CD14-positive monocyte (primary cell): ENCODE data around the gene STMN3. TPM values are rescaled to one million over a fixed set of nuclear protein-coding genes. Genes with fewer than 3 reads are reported as not detected.

Experiments
- DNase-seq, 3 donors: peaks; one replicate each; pipeline ENCODE4 v3.0.0-alpha.2; 2011 to 2022
- H2AFZ ChIP-seq: 2 replicates; pipeline ENCODE4 v1.6.0; 2012; ENCODE audit warnings: mild to moderate bottlenecking, low read depth, low read length, inconsistent platforms; ENCODE audit not compliant: insufficient read depth, poor library complexity, severe bottlenecking
- H3K27ac ChIP-seq, 2 donors: 1 replicate in 1 of 2; 2 replicates in 1 of 2; pipeline ENCODE4 v1.5.1; 2012 to 2013; ENCODE audit warnings: low read length in 2 of 2, control low read depth in 1 of 2, inconsistent platforms in 1 of 2, low read depth in 1 of 2, mild to moderate bottlenecking in 1 of 2
- H3K27me3 ChIP-seq, 2 donors: one replicate each; pipeline versions ENCODE4 v1.6.0 to v1.6.1; 2011 to 2013; ENCODE audit warnings: low read length in 2 of 2; ENCODE audit not compliant: control insufficient read depth in 2 of 2, insufficient read depth in 2 of 2
- H3K36me3 ChIP-seq, 2 donors: replicated peaks in 1 of 2; 1 replicate in 1 of 2; 2 replicates in 1 of 2; pipeline versions ENCODE4 v1.5.1 to v1.6.1; 2012 to 2013; ENCODE audit warnings: low read length in 2 of 2, control low read depth in 1 of 2, inconsistent platforms in 1 of 2, mild to moderate bottlenecking in 1 of 2; ENCODE audit not compliant: insufficient read depth in 2 of 2, control insufficient read depth in 1 of 2
- H3K4me1 ChIP-seq, 2 donors: 1 replicate in 1 of 2; 2 replicates in 1 of 2; pipeline versions ENCODE4 v1.5.1 to v1.6.1; 2012 to 2013; ENCODE audit warnings: low read length in 2 of 2, control low read depth in 1 of 2, inconsistent platforms in 1 of 2, mild to moderate bottlenecking in 1 of 2, moderate library complexity in 1 of 2; ENCODE audit not compliant: insufficient read depth in 2 of 2, control insufficient read depth in 1 of 2
- H3K4me2 ChIP-seq: replicated peaks from 2 replicates; pipeline ENCODE3; 2012; ENCODE audit warnings: low read length, moderate library complexity, mild to moderate bottlenecking; ENCODE audit not compliant: poor library complexity, severe bottlenecking; ENCODE audit errors: extremely low read depth
- H3K4me3 ChIP-seq, 3 experiments: fragments of 200-600 bp in 1 of 3; sonication (generic) in 1 of 3; replicated peaks in 1 of 3; 1 replicate in 2 of 3; 2 replicates in 1 of 3; pipeline ENCODE4 v1.5.1; 2011 to 2013; ENCODE audit warnings: low read length in 3 of 3, mild to moderate bottlenecking in 3 of 3, control low read depth in 2 of 3, low read depth in 2 of 3, inconsistent platforms in 1 of 3, moderate library complexity in 1 of 3
- H3K79me2 ChIP-seq: 2 replicates; pipeline ENCODE4 v1.6.0; 2012; ENCODE audit warnings: mild to moderate bottlenecking, control low read depth, inconsistent platforms, low read length, moderate library complexity; ENCODE audit not compliant: insufficient read depth
- H3K9ac ChIP-seq: 2 replicates; pipeline ENCODE4 v1.6.0; 2017; ENCODE audit warnings: low read length, mild to moderate bottlenecking; ENCODE audit not compliant: insufficient read depth, poor library complexity, severe bottlenecking
- H3K9me3 ChIP-seq, 2 donors: replicated peaks in 1 of 2; 1 replicate in 1 of 2; 2 replicates in 1 of 2; pipeline versions ENCODE4 v1.5.1 to v1.6.1; 2012 to 2013; ENCODE audit warnings: low read length in 2 of 2, control low read depth in 1 of 2; ENCODE audit not compliant: control insufficient read depth in 1 of 2, insufficient read depth in 1 of 2
- H4K20me1 ChIP-seq: 2 replicates; pipeline ENCODE4 v1.6.0; 2012; ENCODE audit warnings: mild to moderate bottlenecking, low read length, control low read depth, moderate library complexity; ENCODE audit not compliant: insufficient read depth
- H3K27ac Mint-ChIP-seq, 7 donors: one replicate each; pipeline ENCODE4 v1.8.0; 2020; ENCODE audit warnings: mild to moderate bottlenecking in 7 of 7, mixed read lengths in 7 of 7, moderate library complexity in 6 of 7, inconsistent platforms in 2 of 7
- H3K27me3 Mint-ChIP-seq, 3 donors: one replicate each; pipeline ENCODE4 v1.8.0; 2021 to 2022; ENCODE audit warnings: low read depth in 3 of 3, mild to moderate bottlenecking in 3 of 3, mixed read lengths in 3 of 3, moderate library complexity in 3 of 3, inconsistent platforms in 1 of 3
- H3K36me3 Mint-ChIP-seq, 2 donors: one replicate each; pipeline ENCODE4 v1.8.0; 2020; ENCODE audit warnings: mixed read lengths in 2 of 2, inconsistent platforms in 1 of 2, mild to moderate bottlenecking in 1 of 2
- H3K4me1 Mint-ChIP-seq: one replicate; pipeline ENCODE4 v1.8.0; 2020; ENCODE audit warnings: mild to moderate bottlenecking, mixed read lengths
- H3K4me3 Mint-ChIP-seq, 2 donors: one replicate each; pipeline ENCODE4 v1.8.0; 2020; ENCODE audit warnings: mild to moderate bottlenecking in 2 of 2, mixed read lengths in 2 of 2, moderate library complexity in 1 of 2
- H3K9me3 Mint-ChIP-seq, 7 donors: one replicate each; pipeline ENCODE4 v1.8.0; 2020 to 2022; ENCODE audit warnings: mixed read lengths in 7 of 7, mild to moderate bottlenecking in 6 of 7, moderate library complexity in 6 of 7, inconsistent platforms in 2 of 7
- WGBS: methylation state at CpG from one replicate; pipeline ENCODE4 v1.1.5; 2013; ENCODE audit warnings: missing lambda C conversion rate; ENCODE audit not compliant: insufficient coverage; 5-methylcytosine and 5-hydroxymethylcytosine counted together
- intact Hi-C, 2 donors: fragments of 100-400 bp; cut with micrococcal nuclease; formaldehyde crosslinking; loops; one replicate each; pipeline versions ENCODE4 v1.15.0 to v1.15.1; 2023
- polyA plus RNA-seq, 3 donors: library from polyadenylated mRNA; depleted of rRNA in 1 of 3; unstranded in 2 of 3; stranded (reverse) in 1 of 3; fragments of 300-500 nt in 2 of 3; fragments of >200 nt in 1 of 3; fragmentation: Illumina TruSeq in 2 of 3; gene quantifications; 1 replicate in 2 of 3; 2 replicates in 1 of 3; pipeline ENCODE4 v1.2.3, GENCODE V29; 2012 to 2021
- TF ChIP-seq, protein P1 (sequence below): fragments of 200-600 bp; IDR thresholded peaks from one replicate; pipeline ENCODE4 v1.8.0; 2022; ENCODE audit warnings: antibody characterized with exemption, mild to moderate bottlenecking

Gene STMN3
- polyA plus RNA-seq, 3 donors: 0.10 to 8.1 (median 0.15) TPM

DNA sequence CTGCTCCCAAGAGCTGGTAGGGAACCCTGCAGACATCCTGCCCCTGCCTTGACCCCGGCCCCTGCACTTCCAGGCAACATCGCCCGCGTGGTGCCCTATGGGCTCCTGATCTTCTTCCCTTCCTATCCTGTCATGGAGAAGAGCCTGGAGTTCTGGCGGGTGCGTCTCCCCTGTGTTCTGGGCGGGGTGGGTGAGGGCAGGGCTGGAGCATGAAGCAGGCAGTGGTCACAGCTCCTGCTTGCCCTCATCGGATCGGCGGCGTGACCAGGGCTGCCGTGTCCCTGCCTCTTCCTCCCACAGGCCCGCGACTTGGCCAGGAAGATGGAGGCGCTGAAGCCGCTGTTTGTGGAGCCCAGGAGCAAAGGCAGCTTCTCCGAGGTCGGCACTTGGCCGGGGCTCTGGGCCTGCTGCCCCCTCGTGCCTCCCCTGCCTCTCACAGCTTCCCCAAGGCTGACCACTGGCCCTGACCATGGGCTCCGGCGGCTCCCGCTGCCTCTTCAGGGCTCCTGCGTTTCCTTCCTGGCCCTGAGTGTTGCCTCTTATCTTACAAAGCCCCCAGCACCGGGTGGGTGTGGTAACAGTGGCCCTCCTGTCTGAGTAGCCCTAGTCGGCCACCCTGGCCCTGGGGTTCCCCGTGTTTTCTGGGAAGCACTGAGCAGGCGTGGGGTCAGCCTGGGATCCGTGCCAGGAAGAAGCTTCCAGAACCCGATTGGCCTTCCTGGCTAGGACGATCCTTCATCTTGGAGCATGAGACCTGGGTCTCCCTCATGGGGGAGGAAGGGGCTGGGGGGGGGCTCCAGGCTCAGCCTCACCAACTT is 35.2 kb upstream of the STMN3 start:
- intact Hi-C loops: no loop called here
- DNase-seq: no peak
- Mint-ChIP-seq H3K4me3 (no peak overlapping the region), H3K27me3 (peaks cover 0 to 3% (median 0%) of the 10 kb centered on the region in 3 donors), H3K9me3 (peaks cover 0 to 2% (median 0%) of the 10 kb centered on the region in 7 donors), H3K27ac (peak overlapping the region in 5 of 7 donors; percentile 14 to 95 (median 93)), H3K4me1 (peaks cover 35% of the 10 kb centered on the region), H3K36me3 (peaks cover 11 to 16% of the 10 kb centered on the region in 2 donors)
- Histone ChIP-seq H3K79me2 (no peaks in the 10 kb centered on the region), H3K4me2 (no peak overlapping the region), H3K4me1 (peaks cover 31 to 37% of the 10 kb centered on the region in 2 donors), H3K9me3 (no peaks in the 10 kb centered on the region), H2AFZ (no peak overlapping the region), H3K27ac (peak overlapping the region in 1 of 2 donors; percentile 94), H3K4me3 (no peak overlapping the region), H3K27me3 (no peaks in the 10 kb centered on the region), H3K9ac (no peak overlapping the region), H4K20me1 (no peaks in the 10 kb centered on the region), H3K36me3 (peaks cover 0 to 2% of the 10 kb centered on the region in 2 donors)
- TF ChIP-seq, protein P1, sequence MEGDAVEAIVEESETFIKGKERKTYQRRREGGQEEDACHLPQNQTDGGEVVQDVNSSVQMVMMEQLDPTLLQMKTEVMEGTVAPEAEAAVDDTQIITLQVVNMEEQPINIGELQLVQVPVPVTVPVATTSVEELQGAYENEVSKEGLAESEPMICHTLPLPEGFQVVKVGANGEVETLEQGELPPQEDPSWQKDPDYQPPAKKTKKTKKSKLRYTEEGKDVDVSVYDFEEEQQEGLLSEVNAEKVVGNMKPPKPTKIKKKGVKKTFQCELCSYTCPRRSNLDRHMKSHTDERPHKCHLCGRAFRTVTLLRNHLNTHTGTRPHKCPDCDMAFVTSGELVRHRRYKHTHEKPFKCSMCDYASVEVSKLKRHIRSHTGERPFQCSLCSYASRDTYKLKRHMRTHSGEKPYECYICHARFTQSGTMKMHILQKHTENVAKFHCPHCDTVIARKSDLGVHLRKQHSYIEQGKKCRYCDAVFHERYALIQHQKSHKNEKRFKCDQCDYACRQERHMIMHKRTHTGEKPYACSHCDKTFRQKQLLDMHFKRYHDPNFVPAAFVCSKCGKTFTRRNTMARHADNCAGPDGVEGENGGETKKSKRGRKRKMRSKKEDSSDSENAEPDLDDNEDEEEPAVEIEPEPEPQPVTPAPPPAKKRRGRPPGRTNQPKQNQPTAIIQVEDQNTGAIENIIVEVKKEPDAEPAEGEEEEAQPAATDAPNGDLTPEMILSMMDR: no peak
- WGBS: 89% methylated on average over 25 of the region's 31 CpGs

DNA sequence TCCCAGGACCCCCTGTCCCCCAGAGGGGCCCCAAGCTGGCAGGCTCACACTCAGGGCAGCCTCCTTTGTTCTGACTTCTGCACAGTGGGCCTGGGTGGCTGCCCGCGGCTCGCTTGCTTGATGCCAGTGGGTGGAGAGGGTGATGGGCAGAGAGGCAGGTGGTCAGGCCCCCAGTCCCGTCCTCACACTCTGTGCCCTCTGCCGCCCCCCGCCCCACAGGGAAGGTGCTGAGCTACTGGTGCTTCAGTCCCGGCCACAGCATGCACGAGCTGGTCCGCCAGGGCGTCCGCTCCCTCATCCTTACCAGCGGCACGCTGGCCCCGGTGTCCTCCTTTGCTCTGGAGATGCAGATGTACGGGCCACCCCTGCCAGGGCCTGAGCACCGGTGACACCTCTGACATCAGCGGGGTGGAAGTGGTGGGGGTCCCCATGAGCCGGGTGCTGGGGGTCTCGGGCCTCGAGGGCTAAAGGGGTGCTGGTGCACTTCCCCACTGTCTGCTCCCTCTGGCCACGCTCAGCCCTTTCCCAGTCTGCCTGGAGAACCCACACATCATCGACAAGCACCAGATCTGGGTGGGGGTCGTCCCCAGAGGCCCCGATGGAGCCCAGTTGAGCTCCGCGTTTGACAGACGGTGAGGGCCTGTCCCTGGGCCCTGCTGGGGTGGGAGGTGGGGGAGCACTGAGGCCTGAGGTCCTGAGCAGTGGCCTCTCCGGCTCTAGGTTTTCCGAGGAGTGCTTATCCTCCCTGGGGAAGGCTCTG is 34.4 kb upstream of the STMN3 start:
- peak overlapping the region; percentile 34 to 73 for H3K4me3 Mint-ChIP-seq

More for the DNA sequence above, 34.4 kb upstream of the STMN3 start:
- H3K79me2 ChIP-seq: no peaks in the 10 kb centered on the region
- peaks cover 0 to 3% (median 0%) of the 10 kb centered on the region in 3 donors for H3K27me3 Mint-ChIP-seq
- peak overlapping the region; percentile 94 to 96 for H3K27ac ChIP-seq
- peak overlapping the region; percentile 81 for H3K9ac ChIP-seq
- peaks cover 31 to 41% of the 10 kb centered on the region in 2 donors for H3K4me1 ChIP-seq
- H4K20me1 ChIP-seq: no peaks in the 10 kb centered on the region
- 94% methylated on average over 25 of the region's 29 CpGs for WGBS
- H3K36me3 ChIP-seq: peaks cover 1 to 2% of the 10 kb centered on the region in 2 donors
- peaks cover 11 to 16% of the 10 kb centered on the region in 2 donors for H3K36me3 Mint-ChIP-seq
- peak overlapping the region in 2 of 3 experiments; percentile 4 to 62 for H3K4me3 ChIP-seq
- H3K27me3 ChIP-seq: no peaks in the 10 kb centered on the region
- peaks cover 0 to 2% (median 0%) of the 10 kb centered on the region in 7 donors for H3K9me3 Mint-ChIP-seq
- no peak for DNase-seq
- TF ChIP-seq, protein P1: no peak
- H3K9me3 ChIP-seq: no peaks in the 10 kb centered on the region
- H3K4me1 Mint-ChIP-seq: peaks cover 35% of the 10 kb centered on the region
- peak overlapping the region; percentile 72 for H3K4me2 ChIP-seq
- intact Hi-C loops: loop anchor here in 1 of 2 donors (2.0 kb wide), 1 partner anchor 19 kb away; the partner anchor contains the start of gene ARFRP1
- H2AFZ ChIP-seq: no peak overlapping the region
- H3K27ac Mint-ChIP-seq: peak overlapping the region; percentile 92 to 96 (median 95)
